Measurements from ENCODE around the gene DPP10. TPM values are rescaled to one million over a fixed set of nuclear protein-coding genes. Genes with fewer than 3 reads are reported as not detected.

DPP10 gene
- total RNA-seq, 1 donor = not detected

DNA sequence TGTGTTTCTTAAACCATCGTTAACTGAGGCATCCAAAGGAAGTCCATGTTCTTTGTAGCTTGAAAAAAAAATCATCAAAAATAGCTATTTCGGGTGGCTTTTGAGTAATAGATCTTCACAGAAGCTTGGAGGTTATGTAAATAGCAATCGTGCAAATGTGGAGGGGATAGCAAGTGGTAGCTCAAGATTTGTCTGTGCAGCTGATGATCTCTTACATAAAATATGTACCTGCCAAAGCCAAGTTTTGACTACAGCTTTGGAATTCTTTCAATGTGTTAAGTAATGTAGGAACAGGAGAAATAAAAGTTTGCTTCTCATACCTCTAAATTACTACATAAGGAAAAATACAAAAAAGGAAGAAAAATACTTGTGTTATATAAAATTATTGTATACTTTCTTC lies 1432.0 kb downstream of the DPP10 start:
- no peak overlapping the region for H3K4me3 ChIP-seq (ENCODE audit: low read depth, low read length)
- no peak for DNase-seq (ENCODE audit: low read depth)
- TF ChIP-seq, protein P1, sequence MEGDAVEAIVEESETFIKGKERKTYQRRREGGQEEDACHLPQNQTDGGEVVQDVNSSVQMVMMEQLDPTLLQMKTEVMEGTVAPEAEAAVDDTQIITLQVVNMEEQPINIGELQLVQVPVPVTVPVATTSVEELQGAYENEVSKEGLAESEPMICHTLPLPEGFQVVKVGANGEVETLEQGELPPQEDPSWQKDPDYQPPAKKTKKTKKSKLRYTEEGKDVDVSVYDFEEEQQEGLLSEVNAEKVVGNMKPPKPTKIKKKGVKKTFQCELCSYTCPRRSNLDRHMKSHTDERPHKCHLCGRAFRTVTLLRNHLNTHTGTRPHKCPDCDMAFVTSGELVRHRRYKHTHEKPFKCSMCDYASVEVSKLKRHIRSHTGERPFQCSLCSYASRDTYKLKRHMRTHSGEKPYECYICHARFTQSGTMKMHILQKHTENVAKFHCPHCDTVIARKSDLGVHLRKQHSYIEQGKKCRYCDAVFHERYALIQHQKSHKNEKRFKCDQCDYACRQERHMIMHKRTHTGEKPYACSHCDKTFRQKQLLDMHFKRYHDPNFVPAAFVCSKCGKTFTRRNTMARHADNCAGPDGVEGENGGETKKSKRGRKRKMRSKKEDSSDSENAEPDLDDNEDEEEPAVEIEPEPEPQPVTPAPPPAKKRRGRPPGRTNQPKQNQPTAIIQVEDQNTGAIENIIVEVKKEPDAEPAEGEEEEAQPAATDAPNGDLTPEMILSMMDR (IDR thresholded peaks at IDR 0.05; ENCODE audit: insufficient read depth, low read length) = no peak

DNA sequence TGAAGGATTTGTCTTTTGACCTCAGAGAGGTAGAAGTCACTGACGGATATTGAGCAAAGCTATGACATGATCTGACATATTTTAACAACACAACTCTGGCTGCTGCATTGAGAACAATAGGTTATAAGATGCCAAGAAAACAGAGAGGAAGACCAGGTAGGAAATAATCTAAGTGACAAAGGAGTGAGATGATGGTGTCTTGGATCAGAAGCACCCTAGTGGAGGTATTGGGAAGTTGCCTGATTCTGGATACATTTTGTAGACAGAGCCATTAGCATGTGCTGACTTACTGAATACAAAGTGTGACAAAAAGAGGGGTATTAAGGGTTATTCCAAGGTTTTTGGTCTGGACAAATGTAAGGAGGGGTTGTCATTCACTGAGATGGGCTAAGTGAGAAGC lies 1438.1 kb downstream of the DPP10 start:
- TF ChIP-seq, protein P1 (IDR thresholded peaks at IDR 0.05; ENCODE audit: insufficient read depth, low read length) = no peak
- H3K4me3 ChIP-seq (ENCODE audit: low read depth, low read length) = no peak overlapping the region
- DNase-seq (ENCODE audit: low read depth) = no peak

- DNase-seq (ENCODE audit: low read depth) = no peak
- no peak overlapping the region for H3K4me3 ChIP-seq (ENCODE audit: low read depth, low read length)
- TF ChIP-seq, protein P1 (IDR thresholded peaks at IDR 0.05; ENCODE audit: insufficient read depth, low read length) = no peak
Measured at GRCh38 chr2:115887209-115887776, 1444.9 kb downstream of the DPP10 start.

Small RNA genes within 50 kb of the gene (small RNA-seq; reads per million reads assigned to genes)
- 1.5 reads per million, percentile 54 among the genes with 10 or more reads in this experiment for gene RNU2-41P
